ENCODE measurements around the gene KLHL7.
A peak's percentile ranks its signal among the peaks of the same experiment; 100 is the strongest.
"Not testable (repeated sequence)": the region's sequence is repeated elsewhere in the genome, so short reads cannot be mapped to it uniquely, and the experiment has no call there.

The KLHL7 gene

DNA sequence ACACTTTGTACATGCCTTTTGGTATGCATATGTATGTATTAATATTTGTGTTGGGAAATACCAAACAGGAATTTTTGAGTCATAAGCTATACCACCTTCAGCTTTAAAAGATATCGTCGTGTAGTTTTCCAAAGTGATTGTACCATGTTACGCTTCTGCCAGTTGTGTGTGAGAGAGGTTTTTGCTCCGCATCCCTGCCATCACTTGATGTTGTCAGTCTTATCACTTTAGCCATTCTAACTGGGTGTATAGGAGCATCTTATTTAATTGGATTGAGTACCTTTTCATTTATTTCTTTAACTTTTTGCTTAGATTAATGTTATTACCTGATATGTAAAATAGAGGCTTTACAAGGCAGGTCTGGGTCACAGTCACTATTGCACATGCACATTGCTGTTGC lies 3.4 kb downstream of the KLHL7 start:
- no peak for DNase-seq

- no peak for DNase-seq
These were observed 3.9 kb downstream of the KLHL7 start for GRCh38 chr7:23109470-23109869.

GRCh38 chr7:23114896-23115295 lies 9.3 kb downstream of the KLHL7 start:
- DNase-seq, result peak; percentile 70

DNA sequence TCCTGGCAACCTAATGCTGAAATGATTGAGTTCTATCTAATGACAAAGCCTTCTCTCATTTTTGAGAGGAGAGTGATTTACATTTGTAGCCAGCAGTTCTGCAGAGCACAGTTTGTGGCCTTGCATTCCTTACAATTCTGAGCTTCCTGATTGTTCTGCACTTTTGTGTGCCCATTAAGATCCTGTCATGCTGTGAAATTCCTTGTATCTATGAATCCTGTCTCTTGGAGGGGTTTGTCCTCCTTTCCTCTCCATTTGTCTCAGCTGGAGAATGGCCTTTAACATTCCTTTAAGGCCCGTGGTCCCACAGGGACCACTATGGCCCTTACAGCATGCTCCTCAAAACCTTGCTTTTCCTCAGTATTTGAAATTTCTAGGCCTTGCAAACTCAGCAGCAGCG lies 10.4 kb downstream of the KLHL7 start:
- peak; percentile 34 for DNase-seq

- DNase-seq, result no peak
These were observed 12.3 kb downstream of the KLHL7 start for GRCh38 chr7:23117841-23118240.

- DNase-seq, result no peak
These were observed 14.5 kb downstream of the KLHL7 start for GRCh38 chr7:23120106-23120505.

DNA sequence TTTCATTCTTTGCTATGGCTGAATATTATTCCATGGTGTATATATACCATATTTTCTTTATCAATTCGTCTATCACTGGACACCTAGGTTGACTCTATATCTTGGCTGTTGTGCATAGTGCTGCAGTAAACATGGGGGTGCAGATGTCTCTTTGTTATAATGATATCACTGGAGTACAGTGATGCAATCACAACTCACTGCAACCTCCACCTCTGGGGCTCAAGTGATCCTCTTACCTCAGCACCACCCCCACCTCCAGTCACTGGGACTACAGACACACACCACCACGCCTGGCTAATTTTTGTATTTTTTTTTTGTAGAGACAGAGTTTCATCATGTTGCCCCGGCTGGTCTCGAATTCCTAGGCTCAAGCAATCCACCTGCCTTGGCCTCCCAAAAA lies 15.6 kb downstream of the KLHL7 start:
- DNase-seq, result no peak

- no peak for DNase-seq
These were observed 17.4 kb downstream of the KLHL7 start for GRCh38 chr7:23123007-23123406.

- no peak for DNase-seq
These were observed 17.9 kb downstream of the KLHL7 start for GRCh38 chr7:23123465-23123864.

- DNase-seq, result no peak
These were observed 23.5 kb downstream of the KLHL7 start for GRCh38 chr7:23129036-23129435.

DNA sequence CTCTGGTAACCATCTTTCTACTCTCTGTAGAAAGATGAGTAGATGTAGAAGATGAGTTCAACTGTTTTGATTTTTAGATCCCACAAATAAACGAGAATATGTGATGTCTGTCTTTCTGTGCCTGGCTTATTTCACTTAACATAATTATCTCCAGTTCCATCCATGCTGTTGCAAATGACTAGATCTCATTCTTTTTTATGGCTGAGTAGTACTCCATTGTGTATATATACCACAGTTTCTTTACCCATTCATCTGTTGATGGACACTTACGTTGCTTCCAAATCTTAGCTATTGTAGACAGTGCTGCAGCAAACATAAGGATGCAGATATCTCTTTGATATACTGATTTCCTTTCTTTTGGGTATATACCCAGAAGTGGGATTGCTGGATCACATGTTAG lies 26.2 kb downstream of the KLHL7 start:
- DNase-seq, result not testable (repeated sequence)

DNA sequence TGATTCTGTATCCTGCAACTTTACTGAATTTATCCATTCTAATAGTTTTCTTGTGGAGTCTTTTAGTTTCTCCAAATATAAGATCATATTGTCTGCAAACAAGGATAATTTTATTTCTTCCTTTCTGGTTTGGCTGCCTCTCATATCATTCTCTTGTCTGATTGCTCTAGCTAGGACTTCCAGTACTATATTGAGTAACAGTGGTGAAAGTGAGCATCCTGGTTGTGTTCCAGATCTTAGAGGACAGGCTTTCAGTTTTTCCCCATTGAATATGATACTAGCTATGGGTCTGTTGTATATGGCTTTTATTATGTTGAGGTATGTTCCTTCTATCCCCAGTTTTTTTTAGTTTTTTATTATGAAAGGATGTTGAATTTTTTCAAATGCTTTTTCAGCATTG lies 28.2 kb downstream of the KLHL7 start:
- DNase-seq, result no peak

- no peak for DNase-seq
These were observed 30.2 kb downstream of the KLHL7 start for GRCh38 chr7:23135755-23136154.

DNA sequence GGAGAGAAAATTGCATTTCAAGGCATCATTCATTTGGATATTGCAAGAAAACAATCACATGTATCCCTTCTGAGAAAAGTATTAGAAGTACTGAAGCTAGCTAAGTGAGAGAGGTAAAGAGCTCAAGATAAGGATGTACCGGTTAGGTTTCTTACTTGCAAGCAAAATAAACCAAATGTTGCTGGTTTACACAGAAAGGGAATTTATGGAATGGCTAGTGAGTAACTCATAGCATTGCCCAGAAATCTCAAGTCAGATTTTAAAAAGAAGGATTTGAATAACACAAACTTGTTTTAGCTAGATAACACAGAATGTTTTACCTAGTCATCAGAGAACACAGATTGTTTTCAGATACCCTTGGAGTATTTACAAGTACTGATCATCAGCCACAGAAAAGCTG lies 30.6 kb downstream of the KLHL7 start:
- DNase-seq, result no peak

DNA sequence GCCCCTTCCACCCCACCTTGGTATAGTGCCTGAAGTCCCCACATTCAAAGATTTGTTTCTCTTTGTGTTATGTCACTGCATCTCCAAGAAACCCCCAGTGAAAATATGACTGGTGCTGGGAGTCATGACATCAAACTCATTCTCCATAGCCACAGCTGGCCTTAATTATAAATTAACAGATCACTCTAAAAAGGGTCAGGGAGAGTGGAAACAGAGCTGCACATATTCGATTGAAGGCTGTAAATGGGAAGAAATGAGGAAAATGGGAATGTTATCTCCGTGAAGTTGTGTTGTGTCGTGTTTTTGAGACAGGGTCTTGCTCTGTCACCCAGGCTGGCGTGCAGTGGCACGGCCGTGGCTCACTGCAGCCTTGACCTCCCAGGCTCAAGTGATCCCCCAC lies 52.1 kb downstream of the KLHL7 start:
- no peak for DNase-seq

GRCh38 chr7:23158546-23158945 lies 53.0 kb downstream of the KLHL7 start:
- no peak for DNase-seq

- no peak for DNase-seq
These were observed 55.9 kb downstream of the KLHL7 start for GRCh38 chr7:23161482-23161881.

GRCh38 chr7:23164846-23165245 lies 59.3 kb downstream of the KLHL7 start:
- DNase-seq, result no peak

- DNase-seq, result no peak
These were observed 59.7 kb downstream of the KLHL7 start for GRCh38 chr7:23165316-23165715.

- DNase-seq, result no peak
These were observed 62.1 kb downstream of the KLHL7 start for GRCh38 chr7:23167691-23168090.

- no peak for DNase-seq
These were observed 62.7 kb downstream of the KLHL7 start for GRCh38 chr7:23168111-23168885.

DNA sequence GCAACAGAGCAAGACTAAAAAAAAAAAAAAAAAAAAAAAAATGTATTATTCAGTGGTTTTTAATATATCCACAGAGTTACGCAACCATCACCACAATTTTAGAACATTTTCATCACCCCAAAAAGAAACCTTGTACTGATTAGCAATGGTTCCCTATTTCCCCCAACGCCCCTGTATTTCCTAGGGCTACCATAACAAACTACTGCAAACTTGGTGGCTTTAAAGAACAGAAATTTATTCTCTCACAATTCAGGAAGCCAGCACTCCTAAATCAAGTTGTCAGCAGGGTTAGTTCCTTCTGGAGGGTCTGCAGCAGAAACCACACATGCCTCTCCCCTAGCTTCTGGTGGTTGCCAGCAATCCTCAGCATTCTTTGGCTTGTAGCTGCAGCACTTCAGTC lies 70.4 kb downstream of the KLHL7 start:
- DNase-seq, result no peak

DNA sequence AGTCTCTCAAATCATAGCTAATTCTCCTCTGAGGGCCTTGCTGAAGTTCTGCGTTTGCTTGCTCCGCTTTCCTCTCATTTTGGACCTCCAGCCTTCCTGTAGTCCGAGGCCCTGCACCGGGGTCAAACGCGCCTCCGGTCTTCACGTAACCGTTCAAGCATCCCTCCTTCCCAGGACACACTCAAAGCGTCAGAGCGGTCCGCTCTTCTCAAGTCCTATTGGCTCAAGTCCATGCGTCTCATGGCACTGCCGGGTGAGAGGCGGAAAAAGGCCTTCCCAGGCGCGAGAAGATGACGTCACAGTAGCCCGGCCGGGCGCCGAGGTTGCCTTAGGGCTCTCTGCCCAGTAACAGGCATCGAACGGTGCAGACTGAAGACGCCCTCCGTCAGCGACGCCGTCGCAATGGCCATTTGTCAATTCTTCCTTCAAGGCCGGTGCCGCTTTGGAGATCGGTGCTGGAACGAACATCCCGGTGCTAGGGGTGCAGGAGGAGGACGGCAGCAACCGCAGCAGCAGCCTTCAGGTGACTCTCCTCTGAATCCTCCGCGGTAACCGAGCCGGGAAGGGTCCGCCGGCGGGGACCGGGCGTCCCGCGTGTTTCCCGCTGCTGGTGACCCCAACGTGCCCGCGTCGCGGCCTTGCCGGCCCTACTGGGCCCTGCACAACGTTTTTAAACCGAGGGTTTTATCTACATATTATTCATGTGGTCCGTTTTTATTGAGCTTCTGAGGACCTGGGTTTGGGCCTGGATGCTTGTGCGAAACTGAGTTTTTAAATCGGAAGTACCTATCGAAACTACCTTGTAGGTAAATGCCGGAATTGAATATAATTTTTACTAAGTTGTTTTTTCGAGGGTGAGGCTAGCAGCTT lies 76.3 kb downstream of the KLHL7 start, which contains the start of gene NUP42:
Gene NUP42 (plus strand): TSS at position 365 of the 870 bp plus-strand sequence. CDS start 38 bp downstream, at position 403.
- peak; percentile 100 for DNase-seq

Data from fibroblast of skin of back (primary cell).